ENCODE measurements around the gene UBE2E2. TPM values are rescaled to one million over a fixed set of nuclear protein-coding genes. Genes with fewer than 3 reads are reported as not detected.

Gene UBE2E2
- total RNA-seq, 2 donors from 2014 or later, result 1.2 to 7.6 TPM

DNA sequence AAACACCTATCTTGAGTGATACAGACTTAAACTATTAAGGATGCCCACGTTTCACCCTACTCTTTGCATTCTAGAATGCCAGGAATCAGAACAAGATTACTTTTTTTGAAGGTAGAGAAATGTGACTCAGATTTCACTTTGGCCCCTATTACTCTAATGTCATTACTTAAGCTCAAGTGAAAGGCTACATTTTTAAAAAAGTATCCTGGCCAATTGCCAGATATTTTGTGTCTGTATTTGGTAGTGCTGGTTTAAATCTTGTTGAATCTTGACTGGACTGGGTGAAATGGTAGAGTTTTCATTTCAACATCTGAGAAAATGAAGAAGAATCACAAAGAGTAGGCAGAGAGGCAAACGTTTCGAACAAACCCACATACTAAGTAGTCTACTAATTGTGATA is 384.4 kb downstream of the UBE2E2 start:
- TF ChIP-seq, protein P1, sequence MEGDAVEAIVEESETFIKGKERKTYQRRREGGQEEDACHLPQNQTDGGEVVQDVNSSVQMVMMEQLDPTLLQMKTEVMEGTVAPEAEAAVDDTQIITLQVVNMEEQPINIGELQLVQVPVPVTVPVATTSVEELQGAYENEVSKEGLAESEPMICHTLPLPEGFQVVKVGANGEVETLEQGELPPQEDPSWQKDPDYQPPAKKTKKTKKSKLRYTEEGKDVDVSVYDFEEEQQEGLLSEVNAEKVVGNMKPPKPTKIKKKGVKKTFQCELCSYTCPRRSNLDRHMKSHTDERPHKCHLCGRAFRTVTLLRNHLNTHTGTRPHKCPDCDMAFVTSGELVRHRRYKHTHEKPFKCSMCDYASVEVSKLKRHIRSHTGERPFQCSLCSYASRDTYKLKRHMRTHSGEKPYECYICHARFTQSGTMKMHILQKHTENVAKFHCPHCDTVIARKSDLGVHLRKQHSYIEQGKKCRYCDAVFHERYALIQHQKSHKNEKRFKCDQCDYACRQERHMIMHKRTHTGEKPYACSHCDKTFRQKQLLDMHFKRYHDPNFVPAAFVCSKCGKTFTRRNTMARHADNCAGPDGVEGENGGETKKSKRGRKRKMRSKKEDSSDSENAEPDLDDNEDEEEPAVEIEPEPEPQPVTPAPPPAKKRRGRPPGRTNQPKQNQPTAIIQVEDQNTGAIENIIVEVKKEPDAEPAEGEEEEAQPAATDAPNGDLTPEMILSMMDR (IDR thresholded peaks at IDR 0.05), result no peak
- Histone ChIP-seq H3K9ac (ENCODE audit: low read depth in 2 of 2, low read length in 2 of 2) (no peak overlapping the region), H3K4me1 (no peaks in the 10 kb centered on the region), H3K27ac (no peak overlapping the region), H3K4me3 (no peak overlapping the region), H3K9me3 (no peaks in the 10 kb centered on the region), H3K36me3 (no peaks in the 10 kb centered on the region), H3K27me3 (no peaks in the 10 kb centered on the region)
- intact Hi-C loops (cut with DNase I), result no loop called here
- DNase-seq, result no peak

DNA sequence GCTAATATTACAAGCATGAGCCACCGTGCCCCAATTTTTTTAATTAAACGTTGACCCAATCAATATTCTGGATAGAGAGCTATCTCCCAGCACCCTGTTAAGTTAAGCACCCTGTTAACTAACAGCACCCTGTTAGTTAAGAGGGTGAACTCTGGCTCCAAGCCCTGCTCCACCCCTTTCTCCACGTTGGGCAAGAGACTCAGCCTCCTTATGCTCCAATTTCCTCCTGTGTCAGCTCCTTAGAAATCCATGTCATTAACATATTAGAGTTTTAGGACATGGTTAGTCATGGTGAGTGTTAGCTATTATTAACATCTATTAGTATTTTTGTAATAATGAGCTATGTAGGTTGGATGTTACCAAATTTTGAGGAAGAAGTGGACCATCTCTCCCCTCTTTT is 385.4 kb downstream of the UBE2E2 start:
- no peak overlapping the region for H3K4me3 ChIP-seq
- H3K9me3 ChIP-seq, result no peaks in the 10 kb centered on the region
- no peak overlapping the region for H3K27ac ChIP-seq
- no peaks in the 10 kb centered on the region for H3K4me1 ChIP-seq
- H3K9ac ChIP-seq (ENCODE audit: low read depth in 2 of 2, low read length in 2 of 2), result no peak overlapping the region
- no peak for DNase-seq
- intact Hi-C loops (cut with DNase I), result no loop called here
- TF ChIP-seq, protein P1 (IDR thresholded peaks at IDR 0.05), result no peak
- H3K27me3 ChIP-seq, result no peaks in the 10 kb centered on the region
- no peaks in the 10 kb centered on the region for H3K36me3 ChIP-seq

DNA sequence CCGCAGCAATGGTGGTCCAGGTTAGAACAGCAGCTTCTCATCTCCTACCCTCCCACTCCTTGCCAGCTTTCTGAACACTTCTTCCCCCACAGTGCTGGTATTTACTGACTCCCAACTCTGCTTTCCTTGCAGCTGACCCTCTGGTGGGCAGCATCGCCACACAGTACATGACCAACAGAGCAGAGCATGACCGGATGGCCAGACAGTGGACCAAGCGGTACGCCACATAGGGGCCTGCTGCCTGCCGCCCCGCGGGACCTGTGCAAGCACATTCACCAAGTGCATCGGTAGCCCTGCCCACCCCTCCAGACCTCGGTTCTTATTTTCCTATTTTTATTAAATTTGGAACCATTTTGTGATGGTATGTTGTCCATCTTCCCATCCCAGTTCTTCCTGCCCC is 386.5 kb downstream of the UBE2E2 start:
- TF ChIP-seq, protein P1 (IDR thresholded peaks at IDR 0.05), result no peak
- no peak overlapping the region for H3K9ac ChIP-seq (ENCODE audit: low read depth in 2 of 2, low read length in 2 of 2)
- no peak for DNase-seq
- no peak overlapping the region for H3K4me3 ChIP-seq
- no peaks in the 10 kb centered on the region for H3K36me3 ChIP-seq
- H3K4me1 ChIP-seq, result no peaks in the 10 kb centered on the region
- intact Hi-C loops (cut with DNase I), result no loop called here
- no peaks in the 10 kb centered on the region for H3K27me3 ChIP-seq
- H3K9me3 ChIP-seq, result no peaks in the 10 kb centered on the region
- H3K27ac ChIP-seq, result no peak overlapping the region

DNA sequence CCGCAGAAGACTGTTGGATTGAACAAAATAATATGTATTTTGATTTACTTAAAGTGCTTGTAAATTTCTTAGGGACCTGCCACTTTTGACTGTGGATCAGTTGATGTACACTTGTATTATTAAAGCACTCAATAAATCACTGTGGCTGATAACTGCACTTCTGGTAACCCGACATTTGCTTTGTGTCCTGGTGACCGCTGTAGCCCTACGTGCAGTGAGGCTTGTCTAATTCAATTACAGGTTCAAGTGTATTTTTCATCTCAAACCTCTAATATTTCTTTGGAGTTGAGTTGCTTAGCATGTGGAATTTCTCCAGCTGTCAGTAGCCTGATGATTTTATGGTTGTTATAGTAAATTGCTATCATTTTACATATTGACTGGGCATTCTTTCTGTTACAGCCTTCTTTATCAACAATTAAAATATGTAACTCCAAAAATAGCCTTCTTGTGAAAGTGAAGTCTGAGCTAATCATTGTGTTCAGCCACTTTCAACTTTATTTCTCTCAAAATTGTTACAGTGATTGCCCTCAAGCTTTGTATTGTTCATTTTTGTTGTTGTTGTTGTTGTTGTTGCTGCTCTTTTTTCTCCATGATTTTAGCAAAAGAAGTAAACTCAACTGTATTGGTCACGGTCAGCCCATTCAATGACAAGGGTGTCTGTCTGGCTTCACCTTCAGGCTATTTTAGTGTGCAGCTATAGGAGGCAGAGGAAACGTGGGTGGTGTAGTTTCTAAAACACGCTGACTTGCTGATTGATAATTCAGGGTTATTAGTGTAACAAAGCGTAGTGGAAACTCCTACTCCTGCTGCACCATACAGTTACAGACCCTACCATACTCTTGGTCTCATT is 387.5 kb downstream of the UBE2E2 start:
- no peaks in the 10 kb centered on the region for H3K36me3 ChIP-seq
- H3K4me1 ChIP-seq, result no peaks in the 10 kb centered on the region
- intact Hi-C loops (cut with DNase I), result no loop called here
- DNase-seq, result no peak
- no peak overlapping the region for H3K9ac ChIP-seq (ENCODE audit: low read depth in 2 of 2, low read length in 2 of 2)
- H3K4me3 ChIP-seq, result no peak overlapping the region
- TF ChIP-seq, protein P1 (IDR thresholded peaks at IDR 0.05), result no peak
- no peaks in the 10 kb centered on the region for H3K9me3 ChIP-seq
- no peak overlapping the region for H3K27ac ChIP-seq
- H3K27me3 ChIP-seq, result no peaks in the 10 kb centered on the region

DNA sequence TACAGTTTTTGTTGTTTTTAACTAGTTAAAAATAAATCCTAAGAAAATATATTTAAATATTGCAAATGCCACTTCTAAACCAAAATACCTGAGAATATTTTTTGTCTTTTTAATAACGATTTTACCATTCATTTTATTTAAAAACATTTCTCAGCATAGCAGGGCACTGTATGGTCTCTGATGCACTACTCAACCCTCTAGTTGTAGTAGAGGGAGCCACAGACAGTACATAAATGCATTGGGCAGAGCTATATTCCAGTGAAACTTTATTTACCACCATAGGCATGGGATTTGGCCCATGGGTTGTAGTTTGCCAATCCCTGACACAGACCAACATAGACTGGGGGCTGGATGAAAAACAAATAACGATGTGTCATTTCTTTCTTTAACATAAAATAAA is 388.2 kb downstream of the UBE2E2 start:
- H3K27ac ChIP-seq, result no peak overlapping the region
- TF ChIP-seq, protein P1 (IDR thresholded peaks at IDR 0.05), result no peak
- H3K27me3 ChIP-seq, result no peaks in the 10 kb centered on the region
- H3K9ac ChIP-seq (ENCODE audit: low read depth in 2 of 2, low read length in 2 of 2), result no peak overlapping the region
- H3K9me3 ChIP-seq, result no peaks in the 10 kb centered on the region
- intact Hi-C loops (cut with DNase I), result no loop called here
- H3K4me3 ChIP-seq, result no peak overlapping the region
- no peak for DNase-seq
- no peaks in the 10 kb centered on the region for H3K36me3 ChIP-seq
- H3K4me1 ChIP-seq, result no peaks in the 10 kb centered on the region
